GM19043 (cell line): ENCODE measurements around the gene TGDS.
"Not testable (repeated sequence)": the region's sequence is repeated elsewhere in the genome, so short reads cannot be mapped to it uniquely, and the experiment has no call there.

Experiments
- ATAC-seq: cut with Tn5 transposase; IDR thresholded peaks from one replicate; pipeline ENCODE4 v1.9.1; 2021; ENCODE audit warnings: low read depth; ENCODE audit not compliant: unreplicated experiment

The TGDS gene

DNA sequence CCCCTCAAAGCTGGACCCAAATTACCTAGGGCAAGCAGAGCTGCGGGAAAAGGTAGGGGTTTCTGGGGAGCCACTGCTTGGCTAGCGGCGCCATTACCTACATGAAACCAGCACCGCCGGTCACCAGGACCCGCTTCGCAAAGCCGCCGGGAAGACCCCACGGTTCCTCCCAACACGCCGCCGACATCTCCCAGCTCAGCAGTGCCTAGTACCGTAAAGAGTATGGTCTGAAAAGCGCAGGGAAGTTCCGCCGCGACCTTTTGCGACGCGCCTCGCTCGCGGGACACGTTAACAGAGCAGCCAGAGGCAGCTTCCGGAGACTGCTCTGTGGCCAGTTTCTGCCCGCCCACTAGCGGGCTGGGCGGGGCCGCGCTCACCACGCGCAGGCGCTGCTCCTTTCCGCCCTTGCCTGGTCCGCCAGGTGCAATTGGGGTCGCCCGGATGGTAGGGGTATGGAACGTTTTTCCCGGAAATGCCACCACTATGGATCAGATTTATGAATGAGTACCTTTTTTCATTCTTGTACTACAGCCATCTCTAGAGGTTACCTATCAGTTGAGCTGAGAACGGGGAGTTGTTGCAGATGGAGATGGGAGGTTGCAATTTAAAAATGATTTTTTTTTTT lies at the start of gene TGDS:
TSS of gene TGDS (minus strand) at position 203 of the 625 bp plus-strand sequence. CDS start at position 187, 16 bp downstream.
- peak; percentile 97 for ATAC-seq

DNA sequence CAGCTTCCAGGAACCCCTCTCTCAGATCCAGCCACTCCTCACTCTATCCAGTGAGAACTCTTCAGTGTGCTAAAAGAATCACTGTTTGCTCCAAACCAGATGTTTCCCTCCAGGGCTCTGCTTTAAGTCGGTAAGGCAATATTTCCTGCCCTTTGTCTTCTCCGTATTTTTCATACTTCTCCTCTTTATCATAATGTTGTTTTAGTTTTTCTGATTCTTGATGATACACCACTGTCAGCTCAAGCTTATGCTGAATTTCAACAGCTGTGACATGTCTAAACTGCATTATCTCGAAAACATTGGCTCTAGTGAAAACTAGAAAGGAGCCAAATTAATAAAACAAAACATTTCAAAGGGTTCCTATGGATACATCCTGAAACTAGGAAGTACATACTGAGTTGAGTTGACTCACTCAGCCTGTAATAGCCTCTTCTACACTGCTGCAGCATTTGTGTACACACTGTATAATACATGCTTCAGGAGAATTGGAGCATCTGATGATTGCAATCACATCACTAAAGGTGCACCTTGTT lies 45.5 kb upstream of the TGDS start:
- no peak for ATAC-seq

DNA sequence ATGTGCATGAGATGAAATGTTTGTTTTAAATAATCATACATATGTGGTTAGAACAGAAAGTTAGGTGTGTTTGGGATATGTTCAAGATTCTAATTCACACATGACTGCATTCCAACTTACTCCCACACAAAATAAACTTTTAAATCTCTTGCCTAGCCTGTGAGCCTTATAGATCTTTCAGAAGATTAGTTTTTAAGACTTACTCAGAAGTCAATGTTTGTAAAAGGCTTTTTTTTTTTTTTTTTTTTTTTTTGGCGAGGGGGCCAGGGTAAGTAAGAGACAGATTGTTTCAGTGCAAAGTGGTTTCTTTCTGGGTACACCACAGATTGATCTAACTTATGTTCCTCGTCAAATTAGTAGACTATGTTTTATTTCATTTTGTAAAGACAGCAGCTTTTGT lies 44.8 kb upstream of the TGDS start:
- no peak for ATAC-seq

DNA sequence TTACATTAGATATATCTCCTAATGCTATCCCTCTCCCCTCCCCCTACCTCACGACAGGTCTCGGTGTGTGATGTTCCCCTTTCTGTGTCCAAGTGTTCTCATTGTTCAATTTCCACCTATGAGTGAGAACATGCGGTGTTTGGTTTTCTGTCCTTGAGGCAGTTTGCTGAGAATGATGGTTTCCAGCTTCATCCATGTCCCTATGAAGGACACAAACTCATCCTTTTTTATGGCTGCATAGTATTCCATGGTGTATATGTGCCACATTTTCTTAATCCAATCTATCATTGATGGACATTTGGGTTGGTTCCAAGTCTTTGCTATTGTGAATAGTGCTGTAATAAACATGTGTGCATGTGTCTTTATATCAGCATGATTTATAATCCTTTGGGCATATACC lies 41.7 kb upstream of the TGDS start:
- not testable (repeated sequence) for ATAC-seq

- no peak for ATAC-seq
Observed at GRCh38 chr13:94636942-94637578, 41.1 kb upstream of the TGDS start.

GRCh38 chr13:94636096-94636495 lies 40.1 kb upstream of the TGDS start:
- not testable (repeated sequence) for ATAC-seq

DNA sequence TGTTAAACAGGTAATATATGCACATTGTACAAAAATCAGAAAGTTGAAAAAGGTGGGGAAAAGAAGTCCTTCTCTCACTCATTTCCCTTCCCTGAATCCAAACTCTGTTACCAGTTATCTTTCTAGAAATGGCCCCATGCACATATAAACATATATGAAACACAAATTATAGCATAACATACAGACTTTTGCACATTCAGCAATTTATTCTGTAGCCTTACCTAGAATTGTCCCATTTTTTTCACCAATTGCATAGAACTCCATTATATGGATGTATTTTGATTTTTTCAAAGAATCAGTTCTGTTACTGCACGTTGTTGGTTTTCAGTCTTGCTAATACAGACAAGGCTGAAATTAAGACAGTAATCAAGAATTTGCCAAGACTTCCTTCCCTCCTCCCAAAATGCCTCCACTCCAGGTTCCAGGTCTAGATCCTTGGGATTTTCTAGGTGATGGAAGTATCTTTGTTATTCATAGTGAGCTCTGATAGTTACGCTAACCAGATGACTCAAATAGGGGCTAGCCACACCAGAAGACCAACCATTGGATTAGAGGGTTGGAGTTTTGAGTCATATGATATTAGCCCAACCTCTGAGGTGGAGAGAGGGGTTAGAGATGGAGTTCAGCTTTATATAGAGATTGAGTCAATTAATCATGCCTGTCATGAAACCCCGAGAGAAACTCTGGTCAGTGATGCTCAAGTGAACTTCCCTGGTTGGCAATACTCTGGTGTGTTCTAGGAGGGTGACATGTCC lies 36.5 kb upstream of the TGDS start:
- ATAC-seq, result no peak

- no peak for ATAC-seq
Observed at GRCh38 chr13:94630858-94631257, 34.9 kb upstream of the TGDS start.

GRCh38 chr13:94623316-94623715 lies 27.4 kb upstream of the TGDS start:
- no peak for ATAC-seq

DNA sequence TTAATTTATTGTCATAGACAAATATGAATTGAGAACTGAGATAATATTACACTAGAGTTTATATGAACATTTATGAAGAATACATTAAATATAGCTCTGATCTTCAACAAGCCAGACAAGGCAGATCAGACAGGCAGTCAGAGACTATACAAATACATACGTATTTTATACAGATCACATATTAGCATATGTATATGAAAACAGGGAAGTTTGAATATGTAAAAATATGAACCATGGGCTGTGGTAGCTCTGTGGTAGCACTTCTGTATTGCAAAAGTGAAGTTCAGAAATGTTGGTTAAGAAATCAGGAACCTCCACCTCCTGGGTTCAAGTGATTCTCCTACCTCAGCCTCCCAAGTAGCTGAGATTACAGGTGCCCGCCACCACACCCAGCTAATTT lies 26.4 kb upstream of the TGDS start:
- no peak for ATAC-seq

DNA sequence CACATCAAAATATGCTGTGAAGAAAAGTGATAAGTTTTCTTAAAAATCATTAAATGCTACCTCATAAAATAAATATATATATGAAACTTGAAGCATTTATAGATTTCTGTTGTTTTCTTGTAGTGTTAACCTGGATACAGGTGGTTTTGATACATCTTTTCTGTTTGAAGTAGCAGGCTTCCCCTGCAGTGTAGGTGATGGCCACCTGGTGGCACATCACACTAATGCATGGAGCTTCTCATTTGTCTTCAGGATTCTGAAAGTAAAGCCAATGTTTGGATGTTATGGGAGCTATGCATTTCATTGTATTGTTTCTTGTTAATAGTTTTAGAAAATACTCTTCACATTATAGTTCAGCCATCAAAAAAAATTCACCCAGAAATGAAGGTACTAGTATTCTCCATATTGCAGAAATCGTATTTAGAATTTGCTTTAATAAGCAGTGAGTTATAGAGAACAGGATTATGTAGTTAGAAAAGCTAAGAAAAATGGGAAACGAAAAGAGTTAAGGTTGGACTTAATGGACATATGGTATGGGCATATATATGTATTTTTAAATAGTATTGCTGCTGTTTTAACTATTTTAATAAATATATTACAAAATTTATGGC lies 24.4 kb upstream of the TGDS start:
- peak; percentile 72 for ATAC-seq

DNA sequence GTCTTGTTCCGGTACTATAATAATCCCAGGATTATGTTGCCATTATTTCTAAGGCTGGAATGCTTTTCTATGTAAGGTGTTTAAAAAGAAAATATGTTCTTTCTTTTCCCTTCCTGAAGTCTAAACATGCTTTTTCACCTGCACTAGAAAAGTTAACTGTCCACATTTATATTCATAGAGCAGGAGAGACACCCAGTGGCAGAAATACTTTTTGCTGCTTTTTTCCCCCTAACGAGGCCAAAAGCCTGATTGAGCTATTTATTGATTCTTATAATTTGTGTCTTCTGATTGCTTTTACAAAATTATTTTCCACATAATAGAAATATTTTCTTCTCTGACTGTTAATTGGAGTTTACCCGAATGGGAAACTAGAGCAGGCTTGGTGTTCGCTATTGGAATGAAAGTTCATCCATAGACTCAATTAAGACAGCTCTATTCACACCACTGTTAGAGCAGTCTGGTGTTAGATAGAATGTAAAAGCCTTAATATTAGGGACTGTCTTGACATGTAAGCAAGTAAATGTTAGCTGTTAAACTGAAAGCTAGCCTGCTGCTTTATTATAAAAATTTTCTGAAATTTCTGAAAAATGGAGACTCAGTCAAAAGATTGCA lies 21.5 kb upstream of the TGDS start:
- ATAC-seq, result peak; percentile 46

GRCh38 chr13:94613051-94613450 lies 17.1 kb upstream of the TGDS start:
- ATAC-seq, result no peak

GRCh38 chr13:94612050-94612449 lies 16.1 kb upstream of the TGDS start:
- no peak for ATAC-seq

- no peak for ATAC-seq
Observed at GRCh38 chr13:94610475-94610874, 14.5 kb upstream of the TGDS start.

DNA sequence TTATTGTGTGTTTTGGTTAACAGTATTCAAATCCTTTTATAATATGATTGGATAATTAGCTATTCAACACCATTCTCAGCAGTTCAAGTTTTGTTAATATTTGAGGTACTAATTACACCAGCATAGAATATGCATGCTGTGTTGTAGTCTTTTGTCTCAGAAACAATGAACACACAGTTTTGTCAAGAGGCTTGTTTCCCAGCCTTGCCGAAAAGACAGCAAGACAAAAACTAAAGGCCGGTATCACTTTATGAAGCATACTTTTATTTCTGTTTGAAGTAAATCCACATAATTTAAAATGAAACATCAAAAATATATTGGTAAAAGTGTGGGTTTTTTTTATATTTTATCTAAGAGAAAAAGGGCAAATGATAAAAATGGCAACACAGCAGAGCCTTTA lies 13.2 kb upstream of the TGDS start:
- ATAC-seq, result no peak

- ATAC-seq, result no peak
Observed at GRCh38 chr13:94608586-94608985, 12.6 kb upstream of the TGDS start.

DNA sequence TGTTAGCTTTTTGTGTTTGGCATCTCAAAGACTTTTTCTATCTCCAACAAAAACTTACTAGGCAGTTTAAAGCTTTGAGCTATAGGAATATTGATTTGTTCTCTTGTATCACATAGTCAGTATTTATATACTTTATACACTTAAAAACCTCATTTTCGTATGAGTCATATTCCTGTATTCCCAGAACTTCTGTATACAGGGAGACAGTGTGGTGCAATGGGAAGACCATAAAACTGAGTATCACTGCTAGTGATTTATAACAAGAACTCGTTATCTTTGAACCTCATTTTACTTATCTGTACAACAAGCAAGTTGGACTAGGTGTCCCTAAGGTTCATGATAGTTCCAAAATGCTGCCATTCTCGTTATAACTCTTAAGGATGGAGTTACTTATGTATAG lies 12.0 kb upstream of the TGDS start:
- ATAC-seq, result no peak

DNA sequence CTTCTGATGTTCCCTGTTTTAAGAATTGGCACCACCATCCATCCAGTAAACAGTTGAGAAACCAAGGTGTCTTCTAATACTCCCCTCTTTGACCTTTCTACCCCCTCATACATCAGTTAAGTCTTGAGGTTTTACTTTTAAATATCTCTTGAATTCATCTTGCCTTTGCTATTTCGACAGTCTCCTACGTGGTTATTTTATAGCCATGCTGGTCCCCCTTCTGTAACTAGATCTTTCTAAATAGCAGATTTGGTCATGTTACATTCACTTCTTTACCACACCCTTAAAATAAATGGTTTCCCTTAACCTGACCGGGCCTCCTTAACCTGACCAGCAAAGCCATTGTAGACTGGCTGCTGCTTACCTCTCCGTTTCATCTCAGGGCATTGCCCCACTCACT lies 11.1 kb upstream of the TGDS start:
- no peak for ATAC-seq

- ATAC-seq, result no peak
Observed at GRCh38 chr13:94602467-94602866, 6.5 kb upstream of the TGDS start.
